K562 (cell line): ENCODE results near the gene ZNF521. TPM values are rescaled to one million over a fixed set of nuclear protein-coding genes. Genes with fewer than 3 reads are reported as not detected.

ENCODE experiments used
- BRD9 ChIP-seq: fragments of 450-650 bp; IDR thresholded peaks from 2 replicates; pipeline ENCODE4 v1.6.1; 2018; ENCODE audit warnings: low read depth; ENCODE audit not compliant: partially characterized antibody
- CEBPB ChIP-seq: fragments of 450-650 bp; IDR thresholded peaks from 2 replicates; pipeline ENCODE4 v1.6.1; 2016; ENCODE audit warnings: missing genetic modification characterization, missing compliant biosample characterization
- CLOCK ChIP-seq: fragments of 250-450 bp; sonication (Bioruptor Pico); IDR thresholded peaks from 2 replicates; pipeline ENCODE4 v1.4.0; 2020; ENCODE audit warnings: mild to moderate bottlenecking, moderate library complexity, borderline replicate concordance
- FOXK2 ChIP-seq, 2 experiments: fragments of 450-650 bp; IDR thresholded peaks in 1 of 2; conservative IDR thresholded peaks in 1 of 2; 2 replicates each; pipeline ENCODE4 v1.6.1; 2016; ENCODE audit warnings: low read depth in 2 of 2, mild to moderate bottlenecking in 1 of 2
- HOXB6 ChIP-seq: fragments of 250-450 bp; sonication (Bioruptor Pico); IDR thresholded peaks from 2 replicates; pipeline ENCODE4 v1.5.1; 2022; ENCODE audit warnings: mild to moderate bottlenecking, borderline replicate concordance
- JUN ChIP-seq, 2 experiments: sonication (generic) in 1 of 2; formaldehyde crosslinking in 1 of 2; IDR thresholded peaks; 2 replicates each; pipeline versions ENCODE4 v1.6.1 to v1.8.0; 2012 to 2022; ENCODE audit warnings: borderline replicate concordance in 2 of 2, mild to moderate bottlenecking in 2 of 2, improper control_type of control experiment in 1 of 2, low read depth in 1 of 2, low read length in 1 of 2, missing genetic modification reagents in 1 of 2
- MBD2 ChIP-seq: sonication (generic); IDR thresholded peaks from 2 replicates; pipeline ENCODE4 v1.6.1; 2016; ENCODE audit warnings: low read depth, borderline replicate concordance
- MEF2A ChIP-seq: IDR thresholded peaks from 2 replicates; pipeline ENCODE4 v1.6.1; 2011; ENCODE audit warnings: low read depth, mild to moderate bottlenecking, low read length, moderate library complexity; ENCODE audit not compliant: control insufficient read depth
- MEIS2 ChIP-seq: fragments of 450-650 bp; IDR thresholded peaks from 2 replicates; pipeline ENCODE4 v1.6.1; 2014; ENCODE audit warnings: mild to moderate bottlenecking; ENCODE audit not compliant: partially characterized antibody
- MITF ChIP-seq: IDR thresholded peaks from 2 replicates; pipeline ENCODE4 v1.6.1; 2014; ENCODE audit warnings: antibody characterized with exemption
- NCOA1 ChIP-seq: fragments of 450-650 bp; IDR thresholded peaks from 2 replicates; pipeline ENCODE4 v1.6.1; 2016; ENCODE audit warnings: low read depth
- NRF1 ChIP-seq, 2 experiments: fragments of 450-650 bp; IDR thresholded peaks in 1 of 2; conservative IDR thresholded peaks in 1 of 2; 2 replicates each; pipeline ENCODE4 v1.6.1; 2014; ENCODE audit warnings: mild to moderate bottlenecking in 2 of 2
- RBM15 ChIP-seq: fragments of 200-400 bp; formaldehyde crosslinking; IDR thresholded peaks from 2 replicates; pipeline ENCODE4 v1.6.1; 2018; ENCODE audit warnings: mild to moderate bottlenecking, low read length, moderate library complexity; ENCODE audit not compliant: insufficient read depth
- RBM17 ChIP-seq: fragments of 200-400 bp; formaldehyde crosslinking; IDR thresholded peaks from 2 replicates; pipeline ENCODE4 v1.6.1; 2017; ENCODE audit warnings: low read depth, mild to moderate bottlenecking, low read length, borderline replicate concordance
- RBM25 ChIP-seq: fragments of 200-400 bp; formaldehyde crosslinking; IDR thresholded peaks from 2 replicates; pipeline ENCODE4 v1.6.1; 2018; ENCODE audit warnings: low read length, low read depth, moderate library complexity; ENCODE audit not compliant: severe bottlenecking
- SAP30 ChIP-seq: fragments of 200-600 bp; sonication (generic); IDR thresholded peaks from 2 replicates; pipeline ENCODE4 v1.6.1; 2012; ENCODE audit warnings: borderline replicate concordance, low read depth, mild to moderate bottlenecking, moderate library complexity, low read length, control low read depth, inconsistent platforms; ENCODE audit not compliant: insufficient read depth, poor library complexity, severe bottlenecking
- XRCC5 ChIP-seq: fragments of 200-400 bp; formaldehyde crosslinking; IDR thresholded peaks from 2 replicates; pipeline ENCODE4 v1.6.1; 2017; ENCODE audit warnings: low read depth, mild to moderate bottlenecking, low read length
- ZBTB1 ChIP-seq: sonication (generic); formaldehyde crosslinking; IDR thresholded peaks from 2 replicates; pipeline ENCODE4 v1.8.1; 2023; ENCODE audit warnings: missing genetic modification reagents, low read depth, mild to moderate bottlenecking, borderline replicate concordance
- ZNF197 ChIP-seq: fragments of 200-800 bp; sonication (Bioruptor generic); IDR thresholded peaks from 2 replicates; pipeline ENCODE4 v1.6.1; 2016; ENCODE audit warnings: low read depth, missing genetic modification characterization, missing compliant biosample characterization
- ZNF232 ChIP-seq: sonication (generic); formaldehyde crosslinking; IDR thresholded peaks from 2 replicates; pipeline ENCODE4 v1.8.0; 2022; ENCODE audit warnings: mild to moderate bottlenecking, missing genetic modification reagents
- ZNF324 ChIP-seq: fragments of 250-450 bp; sonication (Bioruptor Pico); IDR thresholded peaks from 2 replicates; pipeline ENCODE4 v1.4.0; 2020; ENCODE audit warnings: mild to moderate bottlenecking
- ZNF347 ChIP-seq: fragments of 450-650 bp; formaldehyde crosslinking; IDR thresholded peaks from 2 replicates; pipeline ENCODE4 v1.4.0; 2020; ENCODE audit warnings: low read depth, mild to moderate bottlenecking, moderate library complexity
- ZNF740 ChIP-seq, 3 experiments: fragments of 200-800 bp in 1 of 3; sonication (Bioruptor generic) in 1 of 3; sonication (generic) in 1 of 3; formaldehyde crosslinking in 1 of 3; IDR thresholded peaks; 2 replicates each; pipeline versions ENCODE4 v1.6.1 to v1.8.0; 2016 to 2022; ENCODE audit warnings: mild to moderate bottlenecking in 2 of 3, missing compliant biosample characterization in 2 of 3, missing genetic modification characterization in 2 of 3, missing genetic modification reagents in 1 of 3
- polyA plus RNA-seq, 8 experiments: library from polyadenylated mRNA; depleted of rRNA in 4 of 8; stranded (reverse) in 5 of 8; unstranded in 3 of 8; fragments of >200 nt; fragmentation: Nextera tagmentation in 2 of 8; fragmentation: Illumina TruSeq in 1 of 8; extraction: Ambion mirVana in 2 of 8; extraction: Trizol in 1 of 8; gene quantifications; 2 replicates each; pipeline versions ENCODE4 v1.2.1 to v1.2.3, GENCODE V29; 2011 to 2014; ENCODE audit warnings: inconsistent platforms in 1 of 8, missing spikeins in 1 of 8
- total RNA-seq, 7 experiments: library from RNA; depleted of rRNA in 6 of 7; stranded (reverse); fragments of >200 nt in 6 of 7; fragmentation: Illumina TruSeq in 2 of 7; extraction: Trizol in 2 of 7; gene quantifications; 2 replicates each; pipeline versions ENCODE4 v1.2.1 to v1.2.3, GENCODE V29; 2011 to 2021; ENCODE audit warnings: low replicate concordance in 1 of 7

The ZNF521 gene
- total and polyA plus RNA-seq, 9 of the 15 experiments (the other 6 are each of a cell fraction or from before 2014, with no cell fraction given): 1.2 to 5.8 (median 1.6) TPM

GRCh38 chr18:25229081-25229480 is 122.9 kb downstream of the ZNF521 start (continued):
- TF ChIP-seq ZNF740 (CRISPR knock-in tag; IDR thresholded peaks at IDR 0.05): no peak
- no peak for TF ChIP-seq ZNF740 (tag; IDR thresholded peaks at IDR 0.05)
- peak; percentile 70 for TF ChIP-seq MEIS2
- no peak for TF ChIP-seq ZNF347 (CRISPR knock-in tag)
- TF ChIP-seq HOXB6 (CRISPR knock-in tag): no peak
- TF ChIP-seq MBD2: no peak
- TF ChIP-seq NRF1 (conservative IDR thresholded peaks at IDR 0.05 in 1 of 2, IDR thresholded peaks at IDR 0.05 in 1 of 2): no peak
- no peak for TF ChIP-seq CEBPB
- TF ChIP-seq RBM17: no peak
- no peak for TF ChIP-seq MITF
- no peak for TF ChIP-seq ZBTB1 (CRISPR knock-in tag)
- TF ChIP-seq SAP30: no peak
- no peak for TF ChIP-seq BRD9
- TF ChIP-seq CLOCK (CRISPR knock-in tag): no peak
- TF ChIP-seq ZNF232 (CRISPR knock-in tag): no peak
- no peak for TF ChIP-seq MEF2A
- TF ChIP-seq ZNF197 (CRISPR knock-in tag): no peak
- no peak for TF ChIP-seq RBM25
- peak in 1 of 2 experiments; percentile 38; a peak in 1 of 4 replicates for TF ChIP-seq FOXK2 (conservative IDR thresholded peaks at IDR 0.05 in 1 of 2, IDR thresholded peaks at IDR 0.05 in 1 of 2; ENCODE audit: low read depth in 2 of 2)
- no peak for TF ChIP-seq XRCC5
- 0 out of 2 replicates have a peak, but pooled peaks have one; percentile 40 for TF ChIP-seq NCOA1
- TF ChIP-seq ZNF324 (CRISPR knock-in tag): no peak
- peak; percentile 39; the same call in 1 of the 2 replicates for TF ChIP-seq JUN (IDR thresholded peaks at IDR 0.05; ENCODE audit: borderline replicate concordance, low read depth, low read length)
- no peak for TF ChIP-seq JUN (CRISPR knock-in tag; IDR thresholded peaks at IDR 0.05; ENCODE audit: borderline replicate concordance)
- TF ChIP-seq RBM15: no peak
